HG02973 (cell line): ENCODE results near the gene WAC.
"Not testable (repeated sequence)": the region's sequence is repeated elsewhere in the genome, so short reads cannot be mapped to it uniquely, and the experiment has no call there.

ENCODE experiments used
- ATAC-seq: cut with Tn5 transposase; IDR thresholded peaks from one replicate; pipeline ENCODE4 v1.9.1; 2021; ENCODE audit warnings: moderate library complexity; ENCODE audit not compliant: unreplicated experiment

Gene WAC, protein sequence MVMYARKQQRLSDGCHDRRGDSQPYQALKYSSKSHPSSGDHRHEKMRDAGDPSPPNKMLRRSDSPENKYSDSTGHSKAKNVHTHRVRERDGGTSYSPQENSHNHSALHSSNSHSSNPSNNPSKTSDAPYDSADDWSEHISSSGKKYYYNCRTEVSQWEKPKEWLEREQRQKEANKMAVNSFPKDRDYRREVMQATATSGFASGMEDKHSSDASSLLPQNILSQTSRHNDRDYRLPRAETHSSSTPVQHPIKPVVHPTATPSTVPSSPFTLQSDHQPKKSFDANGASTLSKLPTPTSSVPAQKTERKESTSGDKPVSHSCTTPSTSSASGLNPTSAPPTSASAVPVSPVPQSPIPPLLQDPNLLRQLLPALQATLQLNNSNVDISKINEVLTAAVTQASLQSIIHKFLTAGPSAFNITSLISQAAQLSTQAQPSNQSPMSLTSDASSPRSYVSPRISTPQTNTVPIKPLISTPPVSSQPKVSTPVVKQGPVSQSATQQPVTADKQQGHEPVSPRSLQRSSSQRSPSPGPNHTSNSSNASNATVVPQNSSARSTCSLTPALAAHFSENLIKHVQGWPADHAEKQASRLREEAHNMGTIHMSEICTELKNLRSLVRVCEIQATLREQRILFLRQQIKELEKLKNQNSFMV

GRCh38 chr10:28532337-28533185 lies at the start of gene WAC:
WAC (plus strand) TSS chr10:28533118; CDS start chr10:28533580, 462 bp downstream.
- peak; percentile 77 for ATAC-seq

DNA sequence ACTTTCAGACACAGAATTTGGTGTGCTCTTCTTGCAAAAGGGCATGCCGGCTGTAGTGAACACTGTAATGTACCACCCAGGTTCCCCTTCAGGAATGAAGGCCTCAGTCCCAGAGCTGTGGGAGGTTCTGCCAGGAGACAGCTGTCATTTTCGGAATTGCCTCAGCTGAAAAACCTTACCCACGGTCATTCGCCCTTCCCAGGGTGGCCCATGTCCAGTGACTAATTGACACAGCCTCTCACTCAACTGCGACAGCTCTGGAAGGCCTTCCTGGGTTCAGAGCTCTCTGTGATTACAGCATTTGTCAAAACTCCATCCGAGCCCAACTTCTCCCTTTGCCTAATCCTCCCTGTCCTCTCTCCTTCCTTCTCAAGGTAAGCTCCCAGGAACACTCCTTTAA lies 43.7 kb upstream of the WAC start:
- ATAC-seq, result no peak

DNA sequence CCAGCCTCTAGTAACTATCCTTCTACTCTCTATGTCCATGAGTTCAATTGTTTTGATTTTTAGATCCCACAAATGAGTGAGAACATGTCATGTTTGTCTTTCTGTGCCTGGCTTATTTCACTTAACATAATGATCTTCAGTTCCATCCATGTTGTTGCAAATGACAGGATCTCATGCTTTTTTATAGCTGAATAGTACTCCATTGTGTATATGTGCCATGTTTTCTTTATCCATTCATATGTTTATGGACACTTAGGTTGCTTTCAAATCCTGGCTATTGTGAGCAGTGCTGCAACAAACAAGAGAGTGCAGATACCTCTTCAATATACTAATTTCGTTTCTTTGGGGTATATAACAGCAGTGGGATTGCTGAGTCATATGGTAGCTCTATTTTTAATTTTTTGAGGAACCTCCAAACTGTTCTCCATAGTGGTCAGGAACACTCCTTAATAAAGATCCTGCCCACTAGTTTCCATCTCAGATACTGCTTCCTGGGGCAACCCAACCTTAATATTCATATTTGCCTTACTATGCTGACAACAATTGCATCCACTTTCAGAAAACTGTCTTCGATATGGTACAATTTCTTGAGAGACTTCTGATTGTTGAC lies 42.6 kb upstream of the WAC start:
- ATAC-seq, result not testable (repeated sequence)

GRCh38 chr10:28492116-28492920 lies 40.6 kb upstream of the WAC start:
- ATAC-seq, result no peak

DNA sequence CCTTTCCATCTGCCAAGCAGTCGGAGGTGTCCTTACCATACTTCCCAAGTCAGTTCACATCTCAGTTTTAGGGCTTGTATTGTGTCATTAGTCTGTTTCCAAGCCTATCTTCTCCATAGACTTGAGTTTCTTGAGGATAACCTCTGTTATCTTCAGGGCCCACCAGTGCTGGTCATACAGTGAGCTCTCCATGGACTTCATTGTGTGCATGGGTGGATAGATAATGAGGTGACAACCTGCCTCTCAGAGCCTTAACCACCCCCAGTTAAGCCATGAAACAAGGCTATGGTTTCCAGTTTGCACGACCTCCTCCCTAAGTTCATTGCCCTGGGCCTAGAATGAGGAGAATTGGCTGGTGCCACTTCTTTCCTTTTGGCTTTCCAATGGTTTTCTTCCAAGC lies 38.5 kb upstream of the WAC start:
- no peak for ATAC-seq

DNA sequence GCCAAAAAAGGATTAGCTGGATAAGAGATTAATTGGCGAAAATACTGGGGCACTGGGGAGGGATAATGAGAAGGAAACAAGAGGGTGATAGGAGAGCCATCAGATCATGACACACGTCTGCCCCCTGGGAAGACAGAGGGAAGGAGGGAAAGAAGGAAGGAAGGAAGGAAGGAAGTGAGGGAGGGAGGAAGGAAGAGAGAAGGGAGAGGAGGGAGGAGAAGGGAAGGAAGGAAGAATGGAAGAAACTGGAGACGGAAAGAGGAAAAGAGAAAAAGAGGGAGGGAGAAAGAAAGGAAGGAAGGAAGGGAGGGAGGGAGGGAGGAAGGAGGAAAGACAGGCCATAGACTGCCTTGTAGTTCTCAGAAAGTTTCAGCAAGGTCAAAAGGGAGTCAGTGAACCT lies 37.8 kb upstream of the WAC start:
- ATAC-seq, result no peak

GRCh38 chr10:28496017-28496416 lies 36.9 kb upstream of the WAC start:
- ATAC-seq, result no peak

DNA sequence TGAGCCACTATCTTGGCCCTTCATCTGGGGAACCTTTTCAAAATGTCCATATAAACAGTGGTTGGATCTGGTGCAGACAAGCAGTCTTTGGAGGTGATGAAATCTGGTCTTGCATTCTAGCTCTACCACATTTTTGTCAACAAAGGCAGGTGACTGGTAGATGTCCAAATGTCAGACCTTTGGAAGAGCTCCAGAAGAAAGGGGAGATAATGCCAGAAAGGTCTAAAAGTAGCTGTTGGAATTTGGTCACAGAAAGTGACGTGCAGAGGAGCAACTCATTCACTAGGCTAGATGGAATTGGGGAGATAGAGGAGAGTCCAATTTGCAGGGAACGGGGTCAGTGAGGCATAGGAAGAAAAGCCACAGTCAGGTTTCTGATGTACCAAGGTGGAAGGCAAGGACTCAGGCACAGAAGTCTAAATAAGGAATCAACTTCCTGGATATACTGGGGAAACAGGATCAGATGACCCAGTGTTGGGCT lies 36.4 kb upstream of the WAC start:
- ATAC-seq, result no peak

DNA sequence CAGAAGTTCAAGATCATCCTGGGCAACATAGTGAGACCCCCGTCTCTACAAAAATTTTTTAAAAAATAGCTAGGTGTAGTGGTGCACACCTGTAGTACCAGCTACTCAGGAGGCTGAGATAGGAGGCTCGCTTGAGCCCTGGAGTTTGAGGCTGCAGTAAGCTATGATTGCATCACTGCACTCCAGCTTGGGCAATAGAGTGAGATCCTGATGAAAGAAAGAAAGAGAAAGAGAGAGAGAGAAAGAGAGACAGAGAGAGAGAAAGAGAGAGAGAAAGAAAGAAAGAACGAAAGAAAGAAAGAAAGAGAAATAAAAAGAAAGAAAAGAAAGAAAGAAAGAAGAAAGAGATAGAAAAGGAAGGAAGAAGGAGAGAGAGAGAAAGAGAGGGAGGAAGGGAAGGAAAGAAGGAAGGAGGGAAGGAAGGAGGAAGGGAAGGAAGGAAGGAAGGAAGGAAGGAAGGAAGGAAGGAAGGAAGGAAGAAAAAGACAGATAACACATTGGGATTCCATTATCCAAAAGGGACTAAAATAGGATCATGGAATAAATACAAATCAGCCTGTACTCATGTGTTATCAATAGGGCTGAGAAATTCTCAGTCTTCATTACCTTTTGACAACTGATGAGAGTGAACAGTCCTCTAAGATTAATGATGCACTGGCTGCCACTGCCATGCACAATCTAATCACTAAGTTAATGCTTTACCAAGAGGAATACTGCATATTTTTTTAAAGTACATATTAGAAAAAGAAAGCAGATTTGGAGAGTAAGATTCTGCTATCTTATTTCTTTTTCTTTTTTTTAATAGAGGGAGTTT lies 35.4 kb upstream of the WAC start:
- ATAC-seq, result no peak

DNA sequence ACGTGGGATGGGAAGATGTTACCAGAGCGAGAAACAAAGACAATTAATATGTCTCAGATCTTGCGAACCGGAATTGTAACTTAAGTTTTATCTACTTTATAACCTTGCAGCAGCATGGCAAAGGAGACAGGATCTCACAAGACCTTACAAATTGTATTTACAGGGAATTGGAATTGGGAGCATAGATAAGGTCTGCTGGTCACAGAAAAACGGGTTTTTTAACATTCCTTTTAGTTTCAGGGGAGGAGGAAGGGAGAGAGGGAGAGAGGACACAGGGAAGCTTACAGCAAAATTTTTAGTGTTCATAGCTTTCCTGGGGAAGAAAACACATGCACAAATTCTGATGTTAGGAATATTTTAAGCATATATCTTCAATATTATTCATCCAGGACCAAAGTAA lies 32.7 kb upstream of the WAC start:
- not testable (repeated sequence) for ATAC-seq

DNA sequence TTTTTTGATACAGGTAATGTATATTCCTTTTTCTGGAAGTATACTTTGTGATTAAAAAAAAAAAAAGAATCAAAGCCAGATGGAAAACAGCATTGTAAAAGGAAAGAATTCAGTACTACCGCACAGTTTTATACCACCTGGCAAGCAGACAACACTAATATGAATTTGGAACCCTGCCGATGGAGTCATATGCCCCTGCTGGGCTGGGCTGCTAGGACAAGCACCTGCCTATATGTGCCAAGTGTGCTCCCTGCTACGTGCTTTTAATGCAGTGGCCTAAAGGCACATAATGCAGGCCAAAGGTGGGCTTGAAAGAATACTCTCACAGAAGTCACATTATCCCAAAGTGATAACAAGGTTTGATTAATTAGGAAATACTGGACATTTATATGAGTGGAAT lies 29.8 kb upstream of the WAC start:
- ATAC-seq, result no peak

- no peak for ATAC-seq
Measured at GRCh38 chr10:28505359-28505959, 27.5 kb upstream of the WAC start.

DNA sequence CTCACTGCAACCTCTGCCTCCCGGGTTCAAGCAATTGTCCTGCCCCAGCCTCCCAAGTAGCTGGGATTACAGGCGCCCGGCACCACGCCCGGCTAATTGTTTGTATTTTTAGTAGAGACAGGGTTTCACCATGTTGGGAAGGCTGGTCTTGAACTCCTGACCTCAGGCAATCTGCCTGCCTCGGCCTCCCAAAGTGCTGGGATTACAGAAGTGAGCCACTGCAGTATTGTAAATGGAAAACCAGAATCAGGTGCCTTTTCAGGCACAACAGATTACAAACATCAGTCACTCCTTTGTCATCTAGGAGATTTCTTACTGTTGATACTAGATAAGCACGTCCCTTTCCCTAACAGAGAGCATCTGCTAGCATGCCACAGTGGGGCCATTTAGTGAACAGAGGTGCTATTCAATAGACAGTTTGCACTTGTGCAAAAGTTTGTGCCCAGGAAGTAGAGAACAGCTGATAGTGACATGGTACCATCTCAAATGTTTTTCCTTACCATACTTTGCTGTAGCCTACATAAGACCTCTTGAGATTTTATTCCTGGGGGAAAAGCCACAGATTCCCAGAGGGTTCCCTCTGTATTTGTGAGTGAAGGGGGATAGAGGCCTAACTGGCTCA lies 24.5 kb upstream of the WAC start:
- ATAC-seq, result no peak

DNA sequence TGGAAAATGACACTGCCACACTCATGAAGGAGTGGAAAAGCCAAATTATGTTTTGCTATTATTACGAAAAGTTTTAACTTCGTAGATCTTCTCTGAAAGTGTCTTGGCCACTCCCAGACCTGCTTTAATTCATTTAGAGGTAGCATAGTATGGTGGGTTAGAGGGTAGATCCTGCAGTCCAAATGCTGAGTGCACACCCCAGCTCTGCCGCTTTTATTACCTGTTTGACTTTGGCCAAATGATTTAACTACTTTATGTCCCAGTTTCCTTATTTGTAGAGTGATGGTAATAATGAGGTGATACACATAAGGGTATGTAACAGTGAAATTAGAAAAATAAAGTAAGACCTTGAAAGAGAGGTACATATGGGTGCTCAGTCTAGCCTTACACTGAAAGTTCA lies 23.6 kb upstream of the WAC start:
- no peak for ATAC-seq

DNA sequence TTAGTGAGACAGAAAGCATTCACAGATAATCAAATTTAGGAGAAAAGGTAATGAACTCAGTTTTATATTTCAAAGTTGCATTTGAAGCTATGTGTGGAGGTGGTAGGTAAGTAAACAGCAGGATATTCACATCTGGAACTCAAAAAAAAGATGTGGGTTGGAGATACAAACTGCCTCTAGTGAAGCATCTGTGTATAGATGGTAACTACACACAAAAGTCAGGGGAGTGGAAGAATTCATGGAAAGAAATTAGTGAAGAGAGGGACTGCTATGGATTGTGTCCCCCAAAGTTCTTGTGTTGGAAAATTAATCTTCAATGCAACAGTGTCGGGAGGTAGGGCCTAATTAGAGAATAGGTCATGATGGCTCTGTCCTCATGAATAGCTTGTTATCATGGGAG lies 18.3 kb upstream of the WAC start:
- no peak for ATAC-seq

DNA sequence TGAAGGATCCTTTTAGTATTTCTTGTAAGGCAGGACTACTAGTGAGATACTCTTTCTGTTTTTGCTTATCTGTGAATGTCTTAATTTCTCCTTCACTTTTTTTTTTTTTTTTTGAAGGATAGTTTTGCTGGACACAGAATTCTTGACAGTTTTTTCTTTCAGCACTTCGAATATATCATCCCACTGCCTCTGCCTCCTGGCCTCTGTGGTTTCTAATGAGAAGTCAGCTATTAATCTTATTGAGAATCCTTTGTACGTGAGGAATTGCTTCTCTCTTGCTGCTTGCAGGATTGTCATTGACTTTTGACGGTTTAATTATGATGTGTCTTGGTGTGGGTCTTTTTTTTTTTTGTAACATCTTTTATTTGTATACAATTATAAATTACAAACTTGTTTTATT lies 12.6 kb upstream of the WAC start:
- no peak for ATAC-seq

DNA sequence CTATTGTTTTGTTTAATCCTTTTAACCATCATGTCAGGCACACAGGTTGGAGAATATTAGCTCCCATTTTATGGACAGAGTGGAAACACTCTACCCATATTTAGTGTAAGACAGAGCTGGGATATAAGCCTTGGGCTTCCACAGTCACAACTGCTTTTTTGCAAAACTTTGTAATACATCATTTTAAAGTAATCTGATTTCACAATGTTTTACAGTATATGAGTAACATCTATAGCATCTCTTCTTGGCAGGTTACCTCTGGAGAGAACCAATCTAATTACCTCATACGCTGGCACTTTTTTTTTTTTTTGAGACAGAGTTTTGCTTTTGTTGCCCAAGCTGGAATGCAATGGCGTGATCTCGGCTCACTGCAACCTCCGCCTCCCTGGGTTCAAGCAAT lies 12.1 kb upstream of the WAC start:
- not testable (repeated sequence) for ATAC-seq

DNA sequence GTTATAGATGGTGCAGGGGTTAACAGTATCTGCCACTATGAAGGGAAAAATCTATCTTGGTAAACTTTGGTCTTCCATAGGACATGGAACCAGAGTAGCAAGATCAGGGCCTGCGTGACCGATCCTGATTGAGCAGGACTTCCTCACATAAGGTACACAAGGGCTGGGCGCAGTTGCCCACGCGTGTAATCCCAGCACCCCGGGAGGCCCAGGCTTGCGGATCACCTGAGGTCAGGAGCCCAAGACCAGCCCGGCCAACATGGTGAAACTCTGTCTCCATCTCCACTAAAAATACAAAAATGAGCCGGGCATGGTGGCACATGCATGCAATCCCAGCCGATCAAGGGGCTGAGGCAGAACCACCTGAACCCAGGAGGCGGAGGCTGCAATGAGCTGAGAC lies 11.0 kb upstream of the WAC start:
- not testable (repeated sequence) for ATAC-seq
